Astrocyte (in vitro differentiated cells and primary cell): ENCODE results near the gene SYCE1L.

Experiments used
- CTCF ChIP-seq: IDR thresholded peaks from 2 replicates; pipeline ENCODE4 v1.5.1; 2011; ENCODE audit warnings: low read depth, mild to moderate bottlenecking, inconsistent platforms, low read length, moderate library complexity; ENCODE audit not compliant: insufficient read depth
- EZH2 ChIP-seq: IDR thresholded peaks from 2 replicates; pipeline ENCODE4 v1.6.1; 2012; ENCODE audit warnings: mild to moderate bottlenecking, low read length, inconsistent platforms; ENCODE audit not compliant: insufficient read depth

- TF ChIP-seq CTCF: no peak
- no peak for TF ChIP-seq EZH2
These were observed 30.3 kb upstream of the SYCE1L start for GRCh38 chr16:77168901-77169300.
